IPS DF 19.7 (cell line): ENCODE data around the gene ITSN2.

Experiments
- DNase-seq: peaks from one replicate; pipeline ENCODE4 v3.0.0-alpha.2; 2013; ENCODE audit warnings: low read depth, low spot score

The ITSN2 gene

DNA sequence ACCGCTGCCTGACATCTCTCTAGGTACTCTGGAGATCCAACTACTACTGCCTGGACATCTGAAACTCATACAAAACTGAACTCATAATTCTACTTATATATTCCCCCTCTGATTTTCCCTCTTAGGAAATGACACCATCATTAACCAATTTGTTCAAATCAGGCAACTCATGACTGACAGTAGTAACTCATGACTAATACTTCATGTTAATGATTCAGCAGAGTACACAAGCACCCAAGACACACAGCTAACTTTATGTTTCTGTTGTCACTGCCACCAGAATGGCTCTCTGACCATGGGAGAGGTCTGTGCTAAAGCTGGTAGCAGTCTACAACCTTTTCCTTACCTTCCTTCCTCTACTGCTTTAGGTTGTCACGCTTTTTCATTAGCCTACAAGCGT, 91.1 kb downstream of the ITSN2 start:
- no peak for DNase-seq

GRCh38 chr2:24265212-24265611, 95.1 kb downstream of the ITSN2 start:
- DNase-seq = no peak

- no peak for DNase-seq
These were observed 97.8 kb downstream of the ITSN2 start for GRCh38 chr2:24262421-24262970.

DNA sequence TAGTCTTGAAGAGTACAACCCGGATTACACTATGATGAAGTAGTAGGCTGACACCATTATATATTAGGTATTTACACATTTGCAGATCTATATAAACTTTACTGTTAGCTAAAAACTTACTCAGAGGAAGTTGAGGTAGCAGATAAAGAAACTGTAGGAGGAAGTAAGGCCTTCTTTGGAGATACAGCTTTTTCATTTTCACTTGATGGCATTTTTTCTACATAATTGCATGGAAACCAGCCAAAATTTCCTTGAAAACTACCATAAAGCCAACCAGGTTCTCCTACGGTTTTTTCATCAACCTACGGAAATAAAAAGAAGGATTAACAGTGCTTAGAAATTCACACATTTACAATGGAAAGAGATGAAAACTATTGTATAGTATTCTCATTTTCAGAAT, 98.9 kb downstream of the ITSN2 start:
- no peak for DNase-seq

GRCh38 chr2:24259316-24259715, 101.0 kb downstream of the ITSN2 start:
- no peak for DNase-seq

GRCh38 chr2:24258718-24259117, 101.6 kb downstream of the ITSN2 start:
- no peak for DNase-seq

DNA sequence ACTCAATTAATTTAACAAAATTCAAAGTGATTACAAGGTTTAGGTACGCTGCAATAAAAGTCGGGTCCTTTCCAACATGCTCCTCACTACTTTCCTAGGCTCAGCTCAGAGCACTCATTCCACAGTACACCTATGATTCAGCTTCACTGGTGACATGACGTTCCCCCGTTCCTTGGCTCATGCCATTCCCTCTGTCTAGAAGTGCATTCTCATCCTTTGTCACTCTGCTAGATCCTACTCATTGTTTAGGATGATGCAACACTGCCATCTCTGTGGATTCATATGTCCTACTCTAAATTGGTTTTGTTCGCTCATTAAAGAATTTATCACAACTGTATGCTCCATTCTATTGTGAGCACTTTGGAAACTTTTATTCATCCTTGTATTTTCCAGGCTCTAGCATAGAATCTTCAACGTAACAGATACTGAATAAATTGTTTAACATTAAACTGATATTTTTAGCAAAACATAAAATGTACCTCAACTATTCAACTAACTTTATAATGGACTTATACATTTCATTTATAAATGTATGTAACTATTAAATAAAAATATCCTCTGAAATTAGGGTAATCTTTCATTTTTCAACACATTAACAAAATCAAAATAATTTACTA, 106.9 kb downstream of the ITSN2 start:
- no peak for DNase-seq

DNA sequence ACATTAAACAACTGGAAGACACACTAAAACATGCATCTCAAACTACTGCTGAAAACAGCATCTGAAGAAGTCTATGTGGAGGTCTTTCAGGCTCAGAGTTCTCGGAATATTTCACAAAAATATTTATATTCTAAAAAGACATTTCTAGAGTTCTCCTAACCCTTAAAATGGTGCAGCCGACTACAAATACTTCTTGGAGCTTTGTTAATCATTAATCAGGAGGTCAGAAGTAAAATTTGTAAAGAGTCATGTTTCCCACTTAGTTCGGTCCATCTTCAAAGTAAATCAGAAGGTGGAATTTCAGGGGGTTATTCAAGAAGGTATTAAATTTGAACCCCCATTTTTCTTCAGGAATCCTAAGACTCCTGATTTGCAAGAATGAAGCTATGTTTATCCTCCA, 112.7 kb downstream of the ITSN2 start:
- no peak for DNase-seq

GRCh38 chr2:24247164-24247563, 113.2 kb downstream of the ITSN2 start:
- DNase-seq = no peak

GRCh38 chr2:24245986-24246776, 114.2 kb downstream of the ITSN2 start:
- no peak for DNase-seq

GRCh38 chr2:24241528-24241927, 118.8 kb downstream of the ITSN2 start:
- DNase-seq = no peak

GRCh38 chr2:24239553-24239952, 120.8 kb downstream of the ITSN2 start:
- DNase-seq = no peak

DNA sequence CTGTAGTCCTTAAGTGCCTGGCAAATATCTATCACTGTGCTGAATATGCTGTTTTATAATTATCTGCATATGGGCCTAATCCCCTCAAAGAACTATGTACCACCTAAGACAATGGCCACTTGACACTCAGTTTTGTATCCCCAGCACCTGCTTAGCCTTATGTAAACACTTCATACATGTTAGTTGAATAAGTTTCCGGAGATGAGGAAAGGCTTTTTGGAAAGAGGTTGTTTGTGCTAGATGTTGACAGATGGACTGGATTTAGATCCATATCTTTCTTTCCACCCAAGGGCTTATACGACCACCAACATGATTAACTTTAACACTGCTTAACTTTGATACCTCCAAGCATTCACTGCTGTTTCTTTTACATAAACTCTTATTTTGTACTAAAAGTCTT, 122.2 kb downstream of the ITSN2 start:
- DNase-seq = no peak

DNA sequence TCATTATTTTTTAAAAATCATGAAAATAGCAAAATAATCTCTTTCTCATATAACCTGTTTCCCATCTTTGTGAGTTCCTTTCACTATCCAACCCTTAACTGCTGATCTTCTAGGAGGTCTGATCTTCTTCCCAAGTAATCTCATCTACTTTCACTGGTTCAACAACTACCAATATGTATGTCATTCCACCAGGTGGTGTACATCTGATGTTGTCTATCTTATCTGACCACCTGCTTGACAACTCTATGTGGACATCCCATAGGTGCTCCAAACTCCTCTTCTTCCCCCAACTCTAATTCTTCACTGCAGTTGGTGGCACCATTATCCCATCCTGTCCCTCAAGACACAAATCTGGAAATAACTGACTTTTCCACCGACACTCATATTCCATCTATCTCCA, 123.0 kb downstream of the ITSN2 start:
- DNase-seq = no peak

GRCh38 chr2:24233321-24233720, 127.0 kb downstream of the ITSN2 start:
- DNase-seq = no peak

- DNase-seq = no peak
These were observed 128.9 kb downstream of the ITSN2 start for GRCh38 chr2:24231461-24231881.

DNA sequence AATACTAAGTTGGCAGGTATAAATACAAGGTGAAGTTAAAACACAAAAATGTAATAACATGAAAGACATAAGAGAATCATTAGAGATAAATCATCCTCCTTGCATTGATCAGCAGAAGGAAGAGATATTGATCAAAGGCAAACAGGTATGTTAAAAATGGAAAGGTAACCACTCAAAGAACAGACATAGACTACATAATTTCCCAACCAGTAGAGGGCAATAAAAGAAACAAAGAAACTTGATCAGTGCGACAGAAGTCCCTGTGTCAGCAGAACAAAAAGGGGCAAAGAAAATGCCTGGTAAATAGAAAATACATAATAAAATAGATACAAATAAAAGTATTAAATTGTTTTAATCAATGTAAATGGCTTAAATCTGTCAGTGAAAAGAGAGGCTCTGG, 131.9 kb downstream of the ITSN2 start:
- no peak for DNase-seq

DNA sequence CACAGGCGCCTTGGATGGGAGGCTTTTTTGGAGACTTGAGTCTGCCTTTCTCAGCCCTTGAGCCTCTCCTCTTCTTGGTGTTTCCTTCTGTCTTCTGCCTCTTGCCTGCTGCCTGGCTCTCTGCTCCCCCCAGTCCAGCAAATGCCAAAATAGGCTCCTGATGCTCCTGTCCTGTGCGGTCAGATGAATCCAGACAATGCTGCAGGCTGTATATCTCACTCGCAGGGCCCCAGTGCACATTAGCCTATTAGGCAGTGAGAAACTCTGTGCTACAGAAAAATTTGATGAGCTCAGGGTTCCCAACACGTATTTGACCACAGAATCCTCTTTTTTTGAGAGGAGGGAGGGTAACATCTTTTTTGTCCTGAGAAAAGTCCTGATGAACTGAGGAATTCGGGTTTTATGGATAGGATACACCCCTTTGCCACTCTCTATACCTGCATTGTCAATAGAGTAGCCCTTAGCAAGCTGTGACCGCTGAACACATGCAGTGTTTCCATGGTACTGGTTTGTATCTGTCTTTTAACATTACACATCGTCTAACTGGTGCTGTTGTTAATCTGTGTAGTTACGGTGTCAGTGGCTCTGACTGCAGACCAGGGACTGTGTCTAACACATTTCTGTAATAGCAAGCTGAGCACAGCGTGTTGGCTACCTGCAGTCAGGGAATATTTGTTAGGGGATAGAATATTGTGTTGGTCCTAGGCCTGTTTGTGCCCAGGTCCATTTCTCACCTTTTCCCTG, 134.7 kb downstream of the ITSN2 start:
- DNase-seq = no peak

DNA sequence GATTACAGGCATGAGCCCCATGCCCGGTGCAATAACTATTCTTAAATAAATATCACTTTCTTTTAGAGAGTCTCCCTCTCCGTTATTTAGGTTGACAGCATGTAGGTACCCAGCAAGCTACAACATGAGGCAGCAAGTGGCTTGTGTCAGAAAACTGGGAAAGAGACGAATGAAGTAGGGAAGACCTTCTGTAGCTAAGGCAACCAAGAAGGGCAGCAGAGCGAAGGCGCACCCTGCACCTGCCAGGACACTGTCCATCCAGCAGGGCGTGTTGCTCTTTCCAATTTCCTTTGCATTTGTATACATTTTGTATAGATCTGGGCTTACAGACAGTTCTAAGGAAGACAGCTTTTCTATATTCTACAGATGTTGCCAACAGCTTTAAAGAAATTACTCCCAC, 137.4 kb downstream of the ITSN2 start:
- no peak for DNase-seq

GRCh38 chr2:24221343-24222050, 138.8 kb downstream of the ITSN2 start:
- no peak for DNase-seq

DNA sequence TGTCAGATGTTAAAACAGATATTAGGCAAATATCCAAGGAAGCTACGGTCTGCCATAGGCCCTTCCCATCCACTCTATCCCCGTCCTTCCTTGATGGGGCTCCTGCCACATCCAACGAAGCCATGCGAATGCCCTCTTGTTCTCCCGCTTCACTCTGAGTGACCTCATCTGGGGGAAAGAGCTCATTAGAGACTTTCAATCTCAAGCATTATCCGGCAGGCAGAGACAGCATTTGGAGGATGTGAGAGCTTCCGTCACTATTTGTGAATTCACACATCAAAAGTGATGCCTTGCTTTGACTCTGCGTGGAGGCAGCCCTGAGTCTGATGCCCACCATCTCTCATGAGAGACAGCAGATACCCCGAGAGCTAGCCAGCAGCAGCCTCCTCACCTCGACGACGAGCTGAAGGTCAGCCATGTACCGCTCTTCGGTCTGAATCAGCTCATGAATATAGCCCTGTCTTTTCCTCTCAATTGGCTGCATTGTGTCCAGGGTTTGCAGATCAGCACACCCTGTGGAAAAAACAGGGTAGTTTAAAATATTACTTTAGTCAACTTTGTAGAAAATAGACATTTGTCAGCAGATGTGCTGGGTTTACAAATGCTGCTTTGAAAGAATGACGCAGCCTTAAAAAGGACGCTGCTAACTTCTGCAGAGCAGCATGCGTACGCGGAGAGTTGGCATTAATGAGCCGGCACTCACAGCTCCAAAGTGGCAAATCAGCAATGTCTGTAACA, 139.6 kb downstream of the ITSN2 start:
- no peak for DNase-seq
